T47D (cell line): ENCODE measurements around the gene GARIN5B.
"Not testable (repeated sequence)": the region's sequence is repeated elsewhere in the genome, so short reads cannot be mapped to it uniquely, and the experiment has no call there.

Experiments
- DNase-seq, 2 experiments: peaks; one replicate each; pipeline versions ENCODE4 v3.0.0 to v3.0.0-alpha.2; 2011 to 2012; ENCODE audit warnings: low read depth in 1 of 2, low spot score in 1 of 2
- JUND ChIP-seq: IDR thresholded peaks from 2 replicates; pipeline ENCODE4 v1.6.1; 2012; ENCODE audit warnings: low read depth
- in situ Hi-C: cut with HindIII; loops from 2 replicates; pipeline ENCODE4 v1.10.0; 2016; ENCODE audit warnings: low sequenced_read_pairs, low pct_unique_long_range_greater_than_20kb

Gene GARIN5B

DNA sequence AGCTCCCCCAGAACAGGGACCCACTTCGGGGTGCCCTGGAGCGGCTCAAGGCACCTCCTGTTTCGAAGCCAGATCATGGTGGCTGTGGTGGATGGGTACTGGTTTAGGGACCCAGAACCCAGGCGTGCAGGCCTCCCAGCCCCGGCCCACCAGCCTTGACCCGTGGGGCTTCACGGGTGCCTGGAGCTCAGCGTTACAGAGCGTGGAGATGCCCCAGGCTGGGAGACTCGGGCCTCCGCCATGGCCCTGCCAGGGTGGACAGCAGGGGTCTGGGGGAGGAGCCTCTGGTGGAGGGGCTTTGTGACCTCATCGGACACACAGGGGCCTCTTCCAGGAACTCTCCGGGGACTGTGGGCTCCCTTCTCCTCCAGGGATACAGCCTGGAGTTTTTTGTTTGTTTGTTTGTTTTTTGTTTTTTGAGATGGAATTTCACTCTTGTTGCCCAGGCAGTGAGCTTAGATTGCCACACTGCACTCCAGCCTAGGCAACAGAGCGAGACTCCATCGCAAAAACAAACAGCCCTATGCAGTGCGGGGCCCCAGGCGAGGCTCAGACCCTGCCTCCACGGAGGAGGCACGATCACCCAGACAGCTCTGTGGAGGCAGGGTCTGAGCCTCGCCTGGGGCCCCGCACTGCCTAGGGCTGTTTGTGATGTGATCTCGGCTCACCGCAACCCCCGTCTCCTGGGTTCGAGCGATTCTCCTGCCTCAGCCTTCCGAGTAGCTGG is at the start of gene GARIN5B:
Gene GARIN5B, minus strand, starts transcription at position 271 of the 727 bp plus-strand sequence. Its CDS starts 194 bp downstream, at position 77.
- in situ Hi-C loops = no loop called here
- no peak for DNase-seq
- no peak for TF ChIP-seq JUND

DNA sequence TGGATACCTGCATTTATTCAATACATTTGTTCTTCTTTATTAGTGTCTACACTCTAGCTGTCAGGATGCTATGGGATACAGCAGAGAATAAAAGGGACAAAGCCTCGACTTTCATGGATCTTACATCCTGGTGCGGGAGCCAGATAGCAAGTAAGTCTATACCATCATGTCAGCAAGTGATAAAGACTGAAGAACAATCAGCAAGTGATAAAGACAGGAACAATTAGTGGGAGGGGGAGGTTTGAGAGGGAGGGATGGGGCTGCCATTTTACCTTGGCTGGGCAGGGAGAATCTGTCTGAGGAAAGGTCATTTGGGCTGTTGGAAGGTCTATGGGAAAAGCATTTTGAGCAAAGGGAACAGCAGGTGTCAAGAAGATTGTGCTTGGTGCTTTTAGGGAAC is 47.1 kb upstream of the GARIN5B start:
- in situ Hi-C loops = no loop called here
- TF ChIP-seq JUND = no peak

DNA sequence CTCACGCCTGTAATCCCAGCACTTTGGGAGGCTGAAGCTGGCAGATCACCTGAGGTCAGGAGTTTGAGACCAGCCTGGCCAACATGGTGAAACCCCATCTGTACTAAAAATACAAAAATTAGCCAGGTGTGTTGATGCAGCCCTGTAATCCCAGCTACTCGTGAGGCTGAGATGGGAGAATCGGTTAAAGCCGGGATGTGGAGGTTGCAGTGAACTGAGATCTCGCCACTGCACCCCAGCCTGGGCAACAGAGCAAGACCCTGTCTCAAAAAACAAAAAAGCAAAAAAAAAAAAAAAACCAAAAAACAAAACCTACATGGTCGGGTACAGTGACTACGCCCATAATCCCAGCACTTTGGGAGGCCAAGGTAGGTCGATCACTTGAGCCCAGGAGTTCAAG is 46.1 kb upstream of the GARIN5B start:
- DNase-seq, in situ Hi-C loops: not testable (repeated sequence)

More for the DNA sequence above, 47.1 kb upstream of the GARIN5B start:
- no peak for DNase-seq

DNA sequence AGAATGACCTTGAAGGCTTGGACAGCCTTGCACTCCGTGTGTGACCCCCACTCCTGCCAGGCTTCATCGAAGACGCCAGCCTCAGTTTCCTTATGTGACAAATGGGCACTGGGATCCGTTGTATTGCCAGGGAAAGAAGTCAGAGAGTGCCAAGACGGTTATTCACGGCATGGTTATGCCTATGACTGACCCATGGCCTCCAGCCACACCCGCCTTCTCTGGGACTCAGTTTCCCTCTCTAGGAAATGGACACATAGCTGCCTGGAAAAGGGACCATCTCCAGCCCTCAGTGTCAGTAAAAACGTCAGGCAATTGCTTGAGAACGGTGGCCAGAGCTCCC is 45.4 kb upstream of the GARIN5B start:
- in situ Hi-C loops = no loop called here
- no peak for TF ChIP-seq JUND
- no peak for DNase-seq

DNA sequence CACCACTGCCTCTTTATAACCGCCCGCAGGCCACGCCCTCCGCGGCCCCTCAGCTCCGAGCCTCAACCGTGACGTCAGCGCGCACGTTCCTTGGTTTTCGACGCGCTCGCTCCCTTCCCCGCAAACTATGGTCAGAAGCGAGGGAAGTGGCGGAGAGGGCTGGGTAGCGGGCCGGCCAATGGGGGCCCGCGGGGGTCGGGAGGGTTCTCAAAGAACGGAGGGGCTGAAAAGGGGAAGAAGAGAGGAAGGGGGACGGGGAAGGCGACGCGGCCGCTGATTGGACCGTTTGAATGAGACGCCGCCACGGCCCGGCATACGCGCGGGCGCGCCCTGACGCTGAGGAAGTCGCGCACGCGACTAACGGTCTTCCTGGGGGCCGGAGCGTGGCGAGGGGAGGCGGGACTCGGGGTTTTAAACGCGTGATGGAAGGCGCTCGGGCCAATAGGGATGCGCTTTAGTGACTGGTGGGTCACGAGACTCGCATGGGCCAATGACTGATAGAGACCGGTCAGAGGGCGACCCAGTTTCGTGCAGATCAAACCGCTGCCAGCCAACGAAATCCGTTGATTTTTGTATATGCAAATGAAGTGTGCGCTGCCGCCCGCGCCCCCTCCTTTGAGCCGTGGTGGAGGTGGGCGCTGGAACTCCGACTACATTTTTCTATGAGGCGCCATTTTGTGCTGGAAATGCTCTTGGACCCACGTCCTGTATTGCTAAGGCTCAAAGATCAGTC is 44.9 kb upstream of the GARIN5B start:
- in situ Hi-C loops = no loop called here
- TF ChIP-seq JUND = no peak

DNA sequence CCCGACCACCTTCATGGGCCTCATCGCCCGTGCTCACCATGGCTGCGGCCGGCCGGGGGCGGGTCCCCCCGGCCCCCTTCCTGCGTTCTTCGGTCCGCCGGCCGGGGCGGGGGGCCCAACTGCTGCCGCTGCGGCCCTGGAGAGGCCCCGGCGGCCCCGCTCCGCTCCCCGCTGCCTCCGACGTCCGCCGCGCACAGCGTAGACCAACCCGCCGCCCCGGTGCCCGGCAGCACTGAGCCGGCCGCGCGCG is 44.4 kb upstream of the GARIN5B start, which contains the start of gene UBE2S:
Gene UBE2S, minus strand, starts transcription at position 239 of the 250 bp plus-strand sequence. Its CDS starts 199 bp downstream, at position 40.
- in situ Hi-C loops, DNase-seq: not testable (repeated sequence)

More for the DNA sequence above, 44.9 kb upstream of the GARIN5B start:
- peak; percentile 99 for DNase-seq

DNA sequence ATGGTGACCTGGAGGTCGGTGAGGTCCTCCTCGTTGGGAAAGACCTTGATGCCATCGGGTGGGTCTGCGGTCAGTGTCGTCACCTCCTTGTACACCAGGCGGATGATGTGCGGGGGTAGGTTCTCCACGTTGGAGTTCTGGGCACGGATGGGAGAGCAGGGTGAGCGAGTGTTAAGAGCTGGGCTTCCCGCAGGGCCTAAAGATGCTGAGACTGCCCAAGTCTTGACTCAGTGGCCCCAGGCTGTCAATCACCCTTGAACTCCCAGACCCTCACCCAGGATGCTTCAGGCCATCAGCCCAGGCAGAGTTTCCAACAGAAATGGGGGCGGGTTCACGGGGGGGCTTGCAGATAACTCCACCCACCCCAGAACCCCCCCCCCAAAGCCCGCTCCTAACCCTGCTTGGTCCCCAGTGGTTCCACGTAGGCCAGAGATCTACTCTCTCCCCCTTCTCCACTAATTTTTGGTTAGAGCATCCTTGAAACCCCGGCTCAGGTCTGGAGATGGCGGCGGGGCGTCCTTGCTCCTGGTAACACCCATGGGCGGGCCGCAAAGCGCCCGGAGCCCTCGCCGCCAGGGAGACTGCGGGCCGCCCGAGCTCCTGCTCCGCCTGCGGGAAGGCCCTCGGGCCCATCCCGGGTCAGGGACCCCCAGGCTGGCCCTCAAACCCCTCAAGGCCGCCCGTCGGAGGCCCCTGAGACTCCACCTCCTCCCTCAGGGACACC is 43.9 kb upstream of the GARIN5B start:
- in situ Hi-C loops = no loop called here
- no peak for DNase-seq
- no peak for TF ChIP-seq JUND

DNA sequence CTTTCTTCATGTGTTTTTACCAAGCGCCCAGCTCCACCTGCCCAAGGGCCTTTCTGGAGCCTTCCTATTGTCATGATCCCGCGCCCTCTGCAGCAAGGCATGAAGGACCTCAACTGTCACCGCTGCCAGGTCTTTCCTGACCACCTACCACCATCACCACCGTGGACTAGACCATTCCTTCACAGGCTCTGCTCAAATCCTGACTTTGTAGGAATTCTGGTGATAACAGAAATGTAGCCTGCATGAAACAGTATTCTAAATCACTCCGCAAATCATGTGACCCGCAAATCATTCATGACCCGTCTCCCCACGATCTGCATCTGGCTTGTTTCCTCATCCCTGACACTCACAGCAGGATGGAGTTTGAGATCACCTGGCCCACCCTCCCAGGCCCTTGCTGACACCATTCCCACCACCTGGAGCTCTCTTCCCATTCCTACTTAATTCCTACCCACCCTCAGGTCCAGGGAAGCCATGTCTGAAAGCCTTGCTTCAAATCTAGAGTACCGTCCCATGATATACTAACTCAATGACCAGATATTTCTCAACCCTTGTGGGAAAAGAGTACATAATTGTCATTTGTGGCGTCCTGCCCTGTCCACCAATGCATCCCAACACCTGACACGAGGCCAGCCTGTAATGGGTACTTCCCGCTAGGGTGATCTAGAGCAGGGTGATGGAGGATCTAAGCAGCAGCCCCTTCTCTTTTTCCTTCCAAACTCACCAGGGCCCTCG is 43.2 kb upstream of the GARIN5B start:
- no peak for DNase-seq
- in situ Hi-C loops = no loop called here
- no peak for TF ChIP-seq JUND

DNA sequence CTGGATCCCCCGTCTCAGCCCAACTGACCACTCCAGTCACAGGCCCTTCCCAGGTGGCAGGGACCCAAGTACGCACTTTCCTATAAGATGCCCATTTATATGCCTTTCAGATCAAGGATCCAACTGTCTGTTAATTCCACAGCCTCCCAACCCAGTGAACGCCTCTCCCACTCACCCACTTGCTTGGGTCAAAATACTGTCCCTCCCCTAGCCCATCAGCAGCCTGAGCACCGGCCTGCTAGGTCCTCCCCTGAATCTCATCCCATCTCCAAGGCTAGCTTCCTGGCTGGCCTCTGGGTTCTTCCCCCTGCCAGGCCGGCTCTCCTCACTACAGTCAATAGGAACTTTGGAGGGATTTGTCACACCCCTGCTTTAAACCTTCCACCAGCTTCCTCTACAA is 42.6 kb upstream of the GARIN5B start:
- no peak for TF ChIP-seq JUND
- in situ Hi-C loops = no loop called here

DNA sequence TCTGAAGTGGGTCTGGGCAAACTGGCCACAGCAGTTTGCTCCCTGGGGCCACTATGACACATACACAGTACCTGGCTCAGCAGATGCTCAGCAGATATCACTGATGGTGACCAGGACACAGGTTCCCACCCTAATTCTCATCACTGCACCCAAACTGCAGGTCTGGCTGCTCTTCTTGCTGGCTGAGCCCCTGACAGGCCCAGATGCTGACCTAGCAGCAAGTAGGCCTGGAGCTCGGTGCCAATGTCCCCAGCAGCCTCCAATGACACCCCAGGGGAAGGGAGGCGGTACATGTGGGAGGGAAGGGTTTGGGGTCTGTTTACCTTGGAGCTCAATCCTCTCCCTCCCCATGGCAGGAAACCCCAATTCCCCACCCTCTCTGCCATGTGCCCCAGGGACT is 39.4 kb upstream of the GARIN5B start:
- DNase-seq = no peak
- no peak for TF ChIP-seq JUND
- in situ Hi-C loops = no loop called here

More for the DNA sequence above, 42.6 kb upstream of the GARIN5B start:
- DNase-seq = no peak

DNA sequence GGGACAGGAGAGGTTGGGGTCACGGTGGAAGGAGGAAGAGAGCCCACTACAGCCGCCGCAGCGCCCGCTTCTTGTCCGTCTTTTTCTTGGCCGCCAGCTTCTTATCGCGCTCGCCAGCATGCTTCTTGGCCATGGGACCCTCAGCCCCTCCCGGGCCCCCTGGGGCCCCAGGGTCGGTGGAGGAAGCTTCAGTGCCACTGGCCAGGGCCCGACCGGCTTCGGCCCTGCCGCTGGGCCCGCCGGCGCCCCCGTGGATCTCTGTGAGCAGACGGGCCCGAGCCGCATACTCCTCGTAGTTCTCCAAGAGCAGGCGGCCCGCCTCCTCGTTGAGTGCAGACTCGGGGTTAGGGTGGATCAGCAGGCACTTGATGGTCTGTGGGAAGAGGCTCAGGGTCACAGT is 38.3 kb upstream of the GARIN5B start:
- DNase-seq, in situ Hi-C loops: not testable (repeated sequence)

DNA sequence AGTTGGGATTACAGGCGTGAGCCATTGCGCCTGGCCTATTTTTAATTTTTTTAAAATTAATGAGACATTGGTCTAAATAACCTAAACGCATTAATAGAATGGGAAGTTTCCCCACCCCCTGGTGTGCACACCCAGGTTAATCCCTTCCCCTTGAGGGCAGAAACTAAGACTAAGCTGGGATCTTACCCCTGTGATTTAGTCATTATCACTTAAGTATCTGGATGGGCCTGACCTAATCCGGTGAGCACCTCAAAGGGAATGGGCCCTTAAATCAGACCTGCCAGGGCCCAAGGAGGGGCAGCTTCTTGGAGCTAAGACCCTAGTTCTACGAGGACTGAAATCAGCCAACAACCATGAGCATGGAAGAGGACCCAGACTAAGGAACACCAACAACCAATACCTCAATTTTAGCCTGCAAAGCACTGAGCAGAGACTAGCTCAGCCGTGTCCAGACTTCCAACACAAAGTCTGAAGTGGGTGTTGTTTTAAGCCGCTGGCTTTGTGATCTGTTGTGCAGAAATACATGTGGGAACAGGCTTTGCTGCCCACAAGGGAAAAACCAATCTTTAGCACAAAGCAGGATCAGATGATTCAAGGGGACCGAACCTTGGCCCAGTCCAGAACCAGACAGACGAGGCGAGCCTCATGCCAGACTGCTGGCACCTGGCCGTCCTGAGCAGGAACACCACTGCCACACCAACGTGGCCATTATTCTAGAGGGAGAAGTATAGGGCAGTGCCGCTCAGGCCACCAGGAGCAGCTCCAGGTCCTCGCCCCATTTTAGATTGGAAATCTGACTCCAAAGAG is 37.4 kb upstream of the GARIN5B start:
- no peak for DNase-seq
- no peak for TF ChIP-seq JUND
- in situ Hi-C loops = no loop called here
